Fibroblast of lung (primary cell): ENCODE data around the gene SHROOM3.

Source experiments
- EZH2 ChIP-seq: IDR thresholded peaks from 2 replicates; pipeline ENCODE4 v1.5.1; 2012; ENCODE audit warnings: low read length, control low read depth, mild to moderate bottlenecking; ENCODE audit errors: missing control alignments
- TF ChIP-seq, protein P1 (sequence below), 2 donors: IDR thresholded peaks in 1 of 2; conservative IDR thresholded peaks in 1 of 2; 1 replicate in 1 of 2; 2 replicates in 1 of 2; pipeline ENCODE4 v1.5.1; 2011 to 2012; ENCODE audit warnings: low read length in 2 of 2, control low read depth in 1 of 2, inconsistent platforms in 1 of 2, low read depth in 1 of 2, mild to moderate bottlenecking in 1 of 2

GRCh38 chr4:76732246-76732645 lies 297.2 kb downstream of the SHROOM3 start:
- TF ChIP-seq, protein P1, sequence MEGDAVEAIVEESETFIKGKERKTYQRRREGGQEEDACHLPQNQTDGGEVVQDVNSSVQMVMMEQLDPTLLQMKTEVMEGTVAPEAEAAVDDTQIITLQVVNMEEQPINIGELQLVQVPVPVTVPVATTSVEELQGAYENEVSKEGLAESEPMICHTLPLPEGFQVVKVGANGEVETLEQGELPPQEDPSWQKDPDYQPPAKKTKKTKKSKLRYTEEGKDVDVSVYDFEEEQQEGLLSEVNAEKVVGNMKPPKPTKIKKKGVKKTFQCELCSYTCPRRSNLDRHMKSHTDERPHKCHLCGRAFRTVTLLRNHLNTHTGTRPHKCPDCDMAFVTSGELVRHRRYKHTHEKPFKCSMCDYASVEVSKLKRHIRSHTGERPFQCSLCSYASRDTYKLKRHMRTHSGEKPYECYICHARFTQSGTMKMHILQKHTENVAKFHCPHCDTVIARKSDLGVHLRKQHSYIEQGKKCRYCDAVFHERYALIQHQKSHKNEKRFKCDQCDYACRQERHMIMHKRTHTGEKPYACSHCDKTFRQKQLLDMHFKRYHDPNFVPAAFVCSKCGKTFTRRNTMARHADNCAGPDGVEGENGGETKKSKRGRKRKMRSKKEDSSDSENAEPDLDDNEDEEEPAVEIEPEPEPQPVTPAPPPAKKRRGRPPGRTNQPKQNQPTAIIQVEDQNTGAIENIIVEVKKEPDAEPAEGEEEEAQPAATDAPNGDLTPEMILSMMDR (conservative IDR thresholded peaks at IDR 0.05 in 1 of 2, IDR thresholded peaks at IDR 0.05 in 1 of 2; ENCODE audit: low read depth in 1 of 2, low read length in 2 of 2), result no peak
- TF ChIP-seq EZH2, result no peak
